ENCODE measurements around the gene CAST.
A peak's percentile ranks its signal among the peaks of the same experiment; 100 is the strongest.

The CAST gene

DNA sequence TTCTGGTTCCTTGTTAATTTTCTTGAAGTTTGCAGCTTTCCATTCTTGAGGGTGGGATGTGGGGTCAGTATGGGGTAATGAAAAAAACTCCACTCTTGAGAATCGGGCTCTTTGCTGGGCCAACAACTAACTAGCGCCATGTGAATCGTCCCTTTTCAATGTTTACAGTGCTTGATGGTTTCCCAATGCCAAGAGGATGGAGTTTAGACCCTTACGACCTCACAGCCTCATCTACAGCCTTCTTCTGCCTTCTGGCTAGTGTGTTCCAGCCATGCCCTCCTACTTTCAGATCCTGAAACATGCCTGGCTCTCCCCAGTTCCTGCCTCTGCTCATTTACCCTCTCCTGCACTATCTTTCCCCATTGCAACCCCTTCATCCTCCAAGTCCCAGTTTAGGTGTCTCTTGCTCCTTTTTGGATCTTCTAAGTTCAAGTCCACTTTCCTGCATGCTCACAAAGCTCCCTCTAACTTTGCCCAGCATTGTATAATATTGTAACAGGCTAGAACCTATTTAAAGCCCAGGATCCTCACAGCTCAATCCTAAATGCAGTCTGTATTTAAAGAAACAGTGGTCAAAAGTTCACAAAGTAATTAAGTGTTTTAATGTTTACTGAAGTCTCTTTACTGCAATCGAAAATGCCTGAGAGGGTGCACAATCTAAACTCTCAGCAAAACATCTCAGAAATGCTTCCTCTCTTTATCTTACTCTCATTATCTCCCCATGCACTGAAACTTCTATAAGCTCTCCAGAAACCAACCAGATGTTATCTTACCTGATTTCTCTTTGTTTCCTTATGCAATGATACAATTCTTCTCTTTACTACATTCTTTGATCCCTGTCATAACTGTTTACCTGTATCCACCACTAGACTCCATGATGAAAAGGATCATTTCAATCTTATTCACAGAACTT lies 20.6 kb upstream of the CAST start:
- no peak for DNase-seq (ENCODE audit: low read depth in 2 of 2, low spot score in 1 of 2)

DNA sequence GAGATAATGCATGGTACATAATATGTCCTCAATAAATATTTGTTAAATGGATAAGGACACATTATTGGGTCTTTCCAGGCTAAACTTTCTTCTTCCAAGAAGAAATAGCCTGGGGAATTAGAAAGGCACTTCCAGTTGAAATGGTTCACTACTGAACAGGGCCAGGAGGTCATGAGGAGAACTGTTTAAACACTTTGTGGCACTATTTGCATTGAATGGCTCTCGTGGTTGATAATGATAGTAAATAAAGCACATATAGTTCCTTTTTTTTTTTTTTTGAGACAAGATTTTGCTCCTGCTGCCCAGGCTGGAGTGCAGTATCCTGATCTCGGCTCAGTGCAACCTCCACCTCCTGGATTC lies 19.9 kb upstream of the CAST start:
- no peak for DNase-seq (ENCODE audit: low read depth in 2 of 2, low spot score in 1 of 2)

DNA sequence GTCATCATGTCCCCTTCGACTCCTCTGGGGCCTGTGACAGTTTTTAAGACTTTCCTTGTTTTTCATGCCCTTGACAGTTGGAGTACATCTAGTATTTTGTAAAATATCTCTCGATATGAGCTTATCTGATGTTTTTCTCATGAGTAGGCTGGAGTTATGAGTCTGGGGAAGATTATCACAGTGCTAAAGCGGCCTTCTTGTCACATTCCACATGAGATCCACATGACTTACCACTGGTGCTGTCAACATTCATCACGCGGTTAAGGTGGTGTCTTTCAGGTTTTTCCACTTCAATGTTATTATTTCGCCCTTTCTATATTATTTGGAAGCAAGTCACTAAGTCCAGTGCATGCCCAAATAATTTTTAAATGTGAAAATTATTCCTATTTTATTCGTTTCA lies 17.1 kb upstream of the CAST start:
- DNase-seq (ENCODE audit: low read depth in 2 of 2, low spot score in 1 of 2): no peak

DNA sequence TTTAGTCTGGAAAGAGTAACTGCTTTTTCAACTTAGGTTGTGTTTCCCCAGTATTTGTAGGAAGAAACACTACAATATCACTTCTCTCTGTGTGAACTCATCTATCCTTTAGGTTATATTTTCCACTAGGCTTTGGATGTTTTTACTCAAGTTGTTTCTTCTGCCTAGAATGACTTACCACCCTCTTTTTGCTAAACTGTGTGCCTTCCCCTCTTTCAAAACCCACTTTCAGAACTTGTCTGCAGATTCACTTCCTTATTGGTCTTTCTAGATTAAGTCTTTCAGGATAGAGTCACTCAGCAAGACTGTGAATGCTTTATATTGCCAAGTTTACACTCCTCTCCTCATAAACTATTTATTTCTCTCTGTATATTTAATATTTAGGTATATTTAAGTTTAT lies 14.2 kb upstream of the CAST start:
- DNase-seq (ENCODE audit: low read depth in 2 of 2, low spot score in 1 of 2): no peak

DNA sequence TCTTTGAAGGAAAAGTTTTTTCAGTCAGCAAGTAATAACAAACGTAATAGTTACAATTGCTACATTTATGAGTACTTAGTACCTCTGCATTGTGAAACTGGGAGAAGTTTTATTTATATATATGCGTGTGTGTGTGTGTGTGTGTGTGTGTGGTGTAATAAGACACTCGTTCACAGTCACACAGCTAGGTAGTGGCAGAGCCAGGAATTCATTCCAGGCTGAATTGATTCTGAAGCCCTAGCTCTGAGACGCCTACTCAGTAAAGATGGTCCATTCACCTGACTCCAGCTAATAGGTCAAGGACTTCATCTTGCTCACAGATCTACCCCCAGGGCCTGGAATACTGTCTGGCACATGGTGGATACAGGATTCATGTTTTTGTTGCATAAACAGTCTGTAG lies 13.6 kb upstream of the CAST start:
- DNase-seq (ENCODE audit: low read depth in 2 of 2, low spot score in 1 of 2): no peak

DNA sequence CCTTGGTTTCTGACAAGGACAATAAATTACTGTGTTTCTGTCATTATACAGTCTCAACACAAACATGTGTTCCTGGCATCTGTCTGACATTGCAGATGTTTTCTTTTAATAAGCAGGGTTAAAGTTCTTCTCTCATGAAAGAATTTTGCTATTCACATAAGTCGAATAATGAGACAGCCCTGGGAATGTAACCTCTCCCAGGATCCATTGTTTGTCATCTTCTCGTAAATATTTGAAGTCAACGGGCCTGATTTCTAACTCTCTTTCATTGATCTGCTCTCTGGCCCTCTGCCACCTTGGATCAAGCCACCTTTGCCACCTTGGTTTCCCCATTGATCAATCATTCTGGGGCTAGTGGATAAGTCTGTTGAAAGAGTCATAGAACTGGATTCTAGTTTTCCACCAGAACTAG lies 12.9 kb upstream of the CAST start:
- DNase-seq (ENCODE audit: low read depth in 2 of 2, low spot score in 1 of 2): no peak

DNA sequence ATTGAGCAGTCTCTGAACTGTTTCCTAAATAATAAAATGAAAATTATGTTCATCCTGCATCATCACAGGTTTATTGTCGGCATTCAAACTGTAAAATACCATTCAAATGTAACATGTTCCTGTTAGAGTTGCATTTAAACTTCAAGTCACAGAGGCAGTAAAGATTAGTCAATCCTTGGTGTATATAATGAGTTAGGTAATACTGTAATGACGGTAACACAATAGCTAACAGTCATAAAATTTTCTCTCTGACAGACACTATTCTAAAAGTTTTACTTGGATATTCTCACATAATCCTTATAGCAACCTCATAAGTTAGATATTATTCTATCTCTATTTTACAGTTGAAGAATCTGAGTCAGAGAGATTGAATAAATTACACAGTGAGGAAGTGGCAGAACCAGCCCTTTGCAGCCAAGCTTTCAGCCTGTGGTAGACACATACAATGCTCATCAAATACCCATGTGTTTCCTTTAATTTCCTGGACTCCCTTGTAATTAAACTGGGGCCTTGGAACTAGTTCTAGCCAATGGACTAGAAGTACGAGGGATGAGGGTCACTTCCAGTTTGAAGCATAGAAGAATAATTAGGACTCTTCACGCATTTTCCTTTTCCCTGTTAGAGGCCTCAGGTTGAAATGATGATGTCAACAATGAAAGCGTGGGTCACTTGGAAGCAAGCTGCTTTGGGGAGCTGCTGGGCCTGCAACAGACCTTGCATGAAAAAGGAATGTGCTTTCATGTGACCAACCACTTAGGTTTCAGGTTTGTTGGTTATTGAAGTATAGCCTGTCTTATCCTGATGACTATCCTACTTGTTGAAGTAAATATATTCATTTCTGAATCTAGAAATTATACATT lies 12.3 kb upstream of the CAST start:
- DNase-seq (ENCODE audit: low read depth in 2 of 2, low spot score in 1 of 2): no peak

DNA sequence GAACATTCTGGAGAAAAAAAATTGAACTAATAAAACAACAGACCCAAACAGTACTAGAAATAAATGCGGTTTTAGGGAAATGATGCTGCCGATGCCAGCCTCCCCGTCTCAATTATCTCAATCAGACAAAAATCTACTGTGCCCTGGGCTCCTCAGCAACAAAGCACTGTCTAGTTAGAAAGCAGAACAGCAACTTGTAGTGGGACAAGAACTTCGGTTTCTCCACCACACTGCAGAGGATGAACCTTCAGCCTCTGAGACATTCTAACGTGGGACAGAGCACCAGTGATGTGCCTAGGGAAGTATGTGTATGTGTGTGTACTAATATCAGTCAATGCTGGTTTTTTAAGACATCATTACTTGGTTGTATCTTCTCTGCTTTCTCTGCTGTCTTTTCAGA lies 11.1 kb upstream of the CAST start:
- DNase-seq (ENCODE audit: low read depth in 2 of 2, low spot score in 1 of 2): no peak

DNA sequence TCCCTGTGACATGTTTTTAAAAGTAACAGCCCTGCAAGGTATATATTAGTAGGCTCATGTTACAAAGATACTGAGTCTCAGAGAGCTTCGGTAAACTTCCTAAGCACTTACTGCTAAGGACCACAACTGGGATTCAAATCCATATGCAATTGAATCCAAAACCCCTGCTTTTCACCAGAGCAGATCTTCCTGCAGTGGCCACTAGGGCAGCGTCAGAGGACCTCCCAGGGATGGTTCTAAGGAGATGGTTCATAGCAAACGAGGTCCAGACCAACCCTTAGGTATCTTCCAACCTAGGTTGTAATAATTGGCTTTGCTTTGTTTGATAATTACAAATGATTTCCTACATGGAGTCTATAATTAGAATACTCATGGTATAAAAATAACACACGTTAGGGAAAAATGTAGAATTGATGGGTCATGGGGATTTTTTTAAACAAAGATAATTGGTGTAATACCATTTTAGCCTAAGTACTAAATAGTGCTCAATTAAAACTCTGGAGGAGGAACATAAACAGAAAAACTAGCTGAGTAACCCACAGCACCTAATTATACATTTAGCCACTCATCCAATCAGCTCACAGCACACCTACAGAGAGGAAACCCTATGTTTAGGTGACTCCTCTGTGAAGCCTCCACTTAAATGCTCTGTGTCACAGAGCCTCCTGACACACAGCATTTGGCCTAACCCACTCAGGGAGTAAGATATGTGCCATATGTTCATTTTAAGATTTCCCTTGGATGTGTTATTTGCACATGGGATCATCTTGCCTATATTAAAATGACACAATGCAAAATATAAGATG lies 10.0 kb upstream of the CAST start:
- DNase-seq (ENCODE audit: low read depth in 2 of 2, low spot score in 1 of 2): no peak

DNA sequence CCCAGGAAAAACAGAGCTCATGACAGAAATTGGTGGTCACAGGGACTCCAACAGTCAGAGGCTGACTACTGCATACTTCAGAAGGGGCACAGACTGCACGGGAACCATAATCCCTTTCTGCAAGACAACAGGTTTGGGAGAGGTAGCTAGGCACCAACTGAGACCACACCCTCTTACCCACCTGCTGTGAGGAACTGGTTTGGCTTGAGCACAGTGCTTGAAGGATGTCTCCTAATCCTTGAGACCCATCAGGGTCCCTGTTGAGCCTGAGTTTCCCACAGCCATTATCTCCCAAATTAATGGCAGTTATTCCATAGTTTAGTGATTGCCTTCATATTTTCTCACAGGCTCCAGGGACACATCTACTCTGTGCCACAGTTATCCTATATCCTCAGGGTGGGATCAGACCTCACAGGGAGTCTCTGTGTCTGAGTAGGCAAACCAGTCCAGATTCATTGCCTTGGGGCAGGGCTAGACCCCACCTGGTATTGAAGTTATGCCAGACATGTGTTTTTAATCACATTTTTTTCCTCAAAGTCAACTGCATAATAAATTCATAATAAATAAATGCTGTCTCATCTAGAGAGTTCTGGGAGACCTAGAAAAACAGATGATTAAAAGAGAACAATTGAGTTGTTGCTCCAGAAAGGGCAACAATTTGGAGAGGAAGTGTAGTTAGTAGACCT lies 9.3 kb upstream of the CAST start:
- no peak for DNase-seq (ENCODE audit: low read depth in 2 of 2, low spot score in 1 of 2)

DNA sequence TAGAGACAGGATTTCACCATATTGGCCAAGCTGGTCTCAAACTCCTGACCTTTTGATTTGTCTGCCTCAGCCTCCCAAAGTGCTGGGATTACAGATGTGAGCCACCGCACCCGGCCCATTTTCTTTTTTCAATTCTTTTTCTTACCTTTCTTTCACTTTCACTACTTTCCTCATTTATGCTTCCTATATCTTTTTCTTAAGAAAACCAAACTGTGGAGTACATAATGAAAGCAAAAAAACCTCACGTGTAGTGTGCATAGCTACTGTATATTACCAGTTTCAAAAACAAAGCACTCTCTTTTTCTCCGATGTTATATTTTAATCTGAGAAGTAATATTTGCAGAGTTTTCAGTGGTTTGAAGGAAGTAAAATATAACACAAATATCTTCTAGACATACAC lies 8.0 kb upstream of the CAST start:
- DNase-seq (ENCODE audit: low read depth in 2 of 2, low spot score in 1 of 2): no peak

DNA sequence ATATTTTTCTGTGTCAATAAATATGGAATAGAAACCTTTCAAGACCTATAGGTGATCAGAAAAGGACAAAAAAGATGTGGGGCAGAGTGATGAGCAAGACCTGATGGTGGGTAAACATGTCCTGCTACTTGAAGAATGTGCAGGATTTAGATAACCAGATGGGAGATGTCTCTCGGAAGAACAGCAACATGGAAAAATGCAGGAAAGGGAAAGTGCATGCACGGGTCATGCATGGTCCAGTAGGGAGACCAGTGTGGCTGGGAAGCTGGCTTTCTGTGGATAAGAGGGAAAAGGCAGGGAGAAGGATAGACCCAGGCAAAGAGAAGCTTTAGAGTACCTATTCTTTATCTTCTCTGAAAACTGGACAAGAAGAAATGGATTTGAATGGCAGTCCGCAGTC lies 7.1 kb upstream of the CAST start:
- no peak for DNase-seq (ENCODE audit: low read depth in 2 of 2, low spot score in 1 of 2)

DNA sequence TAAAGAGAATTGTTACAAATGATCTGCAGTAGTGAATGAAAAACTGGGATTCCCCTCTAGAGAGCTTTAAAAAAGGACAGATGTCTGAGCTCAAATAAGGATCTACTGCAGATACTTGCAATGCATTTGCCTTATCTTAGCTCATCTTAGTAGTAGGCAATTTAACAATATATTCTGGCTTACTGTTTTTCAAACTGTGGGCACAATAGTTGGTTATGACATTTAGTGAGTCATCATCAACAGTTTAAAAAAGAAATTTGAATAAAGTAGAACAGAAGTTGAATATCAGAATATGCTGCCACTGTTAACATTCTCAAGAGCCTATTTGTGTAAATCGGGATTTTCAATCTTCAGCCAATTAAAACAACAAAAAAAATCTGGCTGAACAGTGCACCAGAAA lies 6.7 kb upstream of the CAST start:
- no peak for DNase-seq (ENCODE audit: low read depth in 2 of 2, low spot score in 1 of 2)

DNA sequence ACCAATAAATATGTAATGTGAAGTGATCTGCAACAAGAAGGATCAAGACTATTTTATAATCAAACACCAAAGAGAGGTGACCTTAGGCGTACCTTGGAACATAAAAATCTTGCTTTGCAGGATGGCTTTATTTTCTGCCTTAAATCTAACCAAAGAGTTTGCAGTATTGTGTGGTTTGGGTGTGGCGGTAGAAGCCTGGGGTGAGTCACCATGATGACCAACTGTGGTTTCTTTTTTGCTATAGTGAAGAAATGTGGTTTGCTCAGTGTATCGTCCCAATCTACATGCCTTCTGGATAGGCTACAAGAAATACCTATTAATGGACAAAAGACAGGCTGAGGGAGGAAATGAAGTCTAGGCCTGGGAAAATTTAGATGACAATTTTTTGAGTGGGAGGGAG lies 5.1 kb upstream of the CAST start:
- peak; percentile 18 to 34 for DNase-seq (ENCODE audit: low read depth in 2 of 2, low spot score in 1 of 2)

DNA sequence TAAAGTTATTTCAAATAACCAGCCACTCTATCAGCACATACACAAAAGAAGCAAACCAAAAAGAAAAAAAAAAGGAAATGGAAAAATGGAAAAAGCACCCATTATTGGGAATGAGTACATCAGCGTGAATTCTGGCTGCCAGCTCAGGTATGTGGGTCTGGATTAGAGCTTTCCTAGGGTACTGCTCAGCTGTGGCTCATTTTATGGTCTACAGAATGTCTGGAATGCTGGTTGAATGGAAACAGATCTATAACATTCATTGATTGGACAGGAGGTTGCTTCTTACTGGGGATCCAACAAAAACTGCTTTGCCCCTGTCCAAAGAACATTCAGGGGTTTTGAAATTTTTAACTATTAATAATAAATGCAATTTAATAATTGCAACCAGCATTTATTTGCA lies 3.9 kb upstream of the CAST start:
- DNase-seq (ENCODE audit: low read depth in 2 of 2, low spot score in 1 of 2): no peak

DNA sequence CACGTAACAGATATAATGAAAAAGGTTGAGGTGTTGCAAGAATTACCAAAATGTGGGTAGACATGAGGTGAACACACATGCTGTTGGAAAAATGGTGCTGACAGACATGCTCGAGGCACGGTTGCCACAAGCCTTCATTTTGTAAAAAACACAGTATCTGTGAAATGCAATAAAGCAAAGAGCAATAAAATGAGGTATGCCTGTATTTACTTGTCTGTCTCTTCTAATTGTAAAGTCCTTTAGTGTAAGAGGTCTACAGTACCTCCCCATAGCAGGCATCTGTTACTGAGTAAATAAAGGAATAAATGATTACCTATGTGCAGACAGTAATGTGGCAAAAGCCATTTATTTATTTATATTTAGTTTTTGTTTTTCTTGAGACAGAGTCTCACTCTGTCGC lies 3.0 kb upstream of the CAST start:
- no peak for DNase-seq (ENCODE audit: low read depth in 2 of 2, low spot score in 1 of 2)

DNA sequence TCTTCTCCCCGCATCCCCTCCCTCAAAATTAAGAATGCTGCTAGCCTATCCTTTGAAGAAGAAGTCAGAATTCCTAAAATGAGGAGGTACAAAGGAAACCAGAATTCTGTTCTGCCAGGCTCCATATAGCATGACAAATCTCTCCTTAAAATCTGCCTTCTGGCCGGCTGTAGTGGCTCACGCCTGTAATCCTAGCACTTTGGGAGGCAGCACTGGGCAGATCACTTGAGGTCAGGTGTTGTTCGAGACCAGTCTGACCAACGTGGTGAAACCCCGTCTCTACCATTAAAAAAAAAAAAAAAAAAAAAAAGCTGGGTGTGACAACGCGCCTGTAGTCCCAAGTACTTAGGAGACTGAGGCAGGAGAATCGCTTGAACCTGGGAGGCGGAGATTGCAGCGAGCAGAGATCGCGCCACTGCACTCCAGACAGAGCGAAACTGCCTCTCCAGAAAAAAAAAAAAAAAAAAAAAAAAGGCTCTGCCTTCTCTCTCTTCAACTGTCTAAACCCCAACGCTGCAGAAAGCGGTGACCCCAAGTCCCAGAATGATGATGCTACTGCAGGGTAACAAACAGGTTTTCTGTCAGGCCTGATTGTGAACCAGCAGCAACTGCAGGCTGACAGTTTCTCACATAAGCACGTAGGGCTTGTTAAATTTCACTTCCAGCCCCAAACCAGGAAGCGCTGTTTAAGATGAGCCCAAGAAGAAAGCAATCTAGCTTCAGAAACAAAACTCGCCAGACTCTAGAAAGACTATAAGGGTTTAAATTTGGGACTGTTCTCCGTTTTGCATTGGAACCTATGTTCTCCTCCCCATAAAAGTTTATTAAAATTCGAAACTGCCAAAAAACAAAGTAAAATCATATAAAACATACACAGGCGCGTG lies 963 bp upstream of the CAST start:
- DNase-seq (ENCODE audit: low read depth in 2 of 2, low spot score in 1 of 2): peak in 1 of 2 donors; percentile 2

DNA sequence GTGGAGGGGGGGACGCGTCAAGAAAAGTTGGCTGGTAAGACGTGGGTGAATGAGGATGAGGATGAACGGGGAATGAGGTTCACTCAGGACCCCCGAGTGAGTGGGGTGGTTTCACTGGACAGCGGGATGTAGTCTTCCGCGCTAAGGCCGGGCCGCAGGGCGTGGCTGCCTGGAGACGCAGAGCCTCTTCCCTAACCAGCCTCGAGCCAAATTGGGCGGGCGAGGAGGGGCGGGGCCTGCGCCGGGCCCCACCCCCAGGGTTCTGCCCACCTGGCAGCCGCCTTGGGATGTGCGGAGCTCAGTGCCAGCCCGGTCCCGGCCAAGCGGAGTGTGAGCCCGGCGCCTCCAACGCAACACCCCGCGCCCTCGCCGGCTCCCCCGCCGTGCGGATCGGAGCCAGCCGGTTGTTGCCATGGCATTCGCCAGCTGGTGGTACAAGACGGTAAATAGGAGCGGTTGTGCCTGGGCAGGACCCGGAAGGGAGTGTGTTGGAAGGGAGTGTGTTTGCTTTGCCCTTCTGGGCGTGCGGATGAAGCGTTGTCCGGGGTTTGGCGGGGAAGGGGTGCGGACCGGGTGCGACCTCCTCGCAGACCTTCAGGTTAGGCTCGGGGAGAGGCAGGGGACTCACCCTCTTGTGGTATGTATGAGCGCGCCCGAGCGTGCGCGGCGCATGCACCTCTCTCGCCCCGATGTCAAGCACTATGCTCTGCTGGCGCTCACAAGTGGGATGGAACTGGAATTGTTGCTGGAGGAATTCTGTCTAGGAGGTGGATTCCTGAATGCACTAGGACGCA lies 746 bp downstream of the CAST start:
- peak; percentile 55 to 74 for DNase-seq (ENCODE audit: low read depth in 2 of 2, low spot score in 1 of 2)

DNA sequence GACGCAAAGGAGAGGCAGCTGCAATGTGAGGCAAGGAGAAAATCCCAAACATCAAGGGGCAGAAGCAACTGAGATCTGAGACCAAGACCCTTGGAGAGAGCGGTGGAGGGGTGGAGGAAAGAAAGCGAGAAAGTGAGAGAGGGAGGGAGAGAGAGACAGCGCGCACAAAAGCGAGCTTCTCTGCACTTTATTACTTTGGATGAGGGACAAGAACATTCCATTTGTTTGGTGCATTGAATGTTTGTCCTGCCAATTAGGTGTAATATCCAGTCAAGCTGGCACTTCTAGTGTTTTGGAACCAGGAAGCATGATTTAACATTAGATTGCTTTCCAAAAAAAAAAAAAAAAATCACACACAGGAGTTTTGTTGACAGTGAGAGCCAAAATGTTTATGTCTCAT lies 1.4 kb downstream of the CAST start:
- no peak for DNase-seq (ENCODE audit: low read depth in 2 of 2, low spot score in 1 of 2)
